ENCODE measurements around the gene MYRF.

Gene MYRF

DNA sequence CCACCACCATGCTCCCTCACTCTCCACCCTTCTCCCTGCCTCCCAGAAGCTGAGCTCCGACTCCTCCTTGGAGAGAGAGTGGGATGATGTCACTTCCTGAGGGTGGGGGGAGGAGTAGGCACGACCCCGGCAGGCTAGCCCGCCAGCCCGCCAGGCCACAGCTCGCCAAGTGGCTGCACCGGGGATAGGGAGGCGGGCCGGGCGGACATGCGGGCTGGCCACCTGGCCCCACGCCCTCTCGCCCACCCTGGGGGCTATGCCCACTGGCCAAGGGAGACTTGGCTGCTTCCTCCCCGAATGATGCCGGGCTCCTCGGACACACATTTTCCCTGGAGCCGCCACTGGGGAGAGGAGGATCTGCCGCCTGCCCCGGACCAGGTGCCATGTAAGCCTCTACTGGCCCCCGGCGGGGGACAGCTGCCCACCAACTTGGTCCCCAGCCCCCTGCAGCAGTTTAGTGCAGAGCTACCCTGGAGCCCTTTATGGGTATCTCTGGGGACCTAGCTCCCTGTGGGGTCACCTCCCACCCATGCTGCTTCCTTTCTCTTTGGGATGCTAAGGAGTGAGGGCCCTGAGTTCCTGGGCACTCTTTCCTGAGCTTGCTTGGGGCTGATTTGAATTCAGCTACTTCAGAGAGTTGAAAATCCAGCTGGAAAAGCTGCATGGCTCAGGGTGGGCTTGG lies 33.7 kb upstream of the MYRF start:
- no peak for DNase-seq (ENCODE audit: low read depth in 2 of 2)

DNA sequence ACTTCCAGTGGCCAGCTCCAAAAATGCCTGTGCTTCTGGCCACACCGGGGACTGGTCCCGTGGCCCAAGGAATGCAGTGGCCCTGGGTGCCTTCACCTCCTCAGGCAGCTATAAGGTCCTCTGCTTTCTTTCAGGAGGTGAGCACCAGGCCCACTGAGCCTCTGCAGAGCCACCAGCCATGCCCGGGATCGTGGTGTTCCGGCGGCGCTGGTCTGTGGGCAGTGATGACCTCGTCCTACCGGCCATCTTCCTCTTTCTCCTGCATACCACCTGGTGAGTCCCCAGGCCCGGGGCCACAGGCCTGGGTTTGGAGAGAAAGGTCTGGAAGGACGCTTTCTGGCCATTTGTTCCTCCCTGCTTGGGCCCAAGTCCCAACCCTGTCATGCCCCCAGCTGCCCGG lies 32.5 kb upstream of the MYRF start:
- no peak for DNase-seq (ENCODE audit: low read depth in 2 of 2)

DNA sequence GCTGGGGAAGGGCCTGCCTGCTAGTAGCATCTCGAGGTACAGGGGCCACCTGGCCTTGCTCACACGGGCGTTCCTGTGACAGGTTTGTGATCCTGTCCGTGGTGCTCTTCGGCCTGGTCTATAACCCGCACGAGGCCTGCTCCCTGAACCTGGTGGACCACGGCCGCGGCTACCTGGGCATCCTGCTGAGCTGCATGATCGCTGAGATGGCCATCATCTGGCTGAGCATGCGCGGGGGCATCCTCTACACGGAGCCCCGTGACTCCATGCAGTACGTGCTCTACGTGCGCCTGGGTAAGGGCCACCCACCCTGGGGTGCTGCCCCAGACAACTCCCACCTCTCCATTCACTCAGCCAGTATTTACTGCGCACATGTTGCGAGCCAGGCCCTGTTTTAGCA lies 31.8 kb upstream of the MYRF start:
- no peak for DNase-seq (ENCODE audit: low read depth in 2 of 2)

DNA sequence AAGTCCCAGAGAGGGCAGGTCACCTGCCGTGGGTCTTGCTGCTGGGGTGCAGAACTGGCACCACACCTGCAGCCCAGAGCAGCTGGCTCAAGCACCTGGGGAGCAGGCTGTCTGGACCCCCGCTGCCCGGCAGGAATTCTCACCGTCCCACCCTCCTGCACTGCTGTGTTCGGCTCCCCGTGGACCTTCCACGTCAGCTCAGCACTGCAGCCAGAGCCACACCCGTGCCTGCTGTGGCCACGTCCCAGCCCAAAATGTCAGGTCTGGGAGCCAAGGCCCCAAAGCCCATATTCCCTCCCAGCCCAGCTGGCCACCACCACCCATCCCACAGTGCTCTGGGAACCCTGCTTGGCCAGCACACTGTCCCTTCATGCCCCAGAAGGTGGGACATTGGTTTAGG lies 28.0 kb upstream of the MYRF start:
- DNase-seq (ENCODE audit: low read depth in 2 of 2) = no peak

DNA sequence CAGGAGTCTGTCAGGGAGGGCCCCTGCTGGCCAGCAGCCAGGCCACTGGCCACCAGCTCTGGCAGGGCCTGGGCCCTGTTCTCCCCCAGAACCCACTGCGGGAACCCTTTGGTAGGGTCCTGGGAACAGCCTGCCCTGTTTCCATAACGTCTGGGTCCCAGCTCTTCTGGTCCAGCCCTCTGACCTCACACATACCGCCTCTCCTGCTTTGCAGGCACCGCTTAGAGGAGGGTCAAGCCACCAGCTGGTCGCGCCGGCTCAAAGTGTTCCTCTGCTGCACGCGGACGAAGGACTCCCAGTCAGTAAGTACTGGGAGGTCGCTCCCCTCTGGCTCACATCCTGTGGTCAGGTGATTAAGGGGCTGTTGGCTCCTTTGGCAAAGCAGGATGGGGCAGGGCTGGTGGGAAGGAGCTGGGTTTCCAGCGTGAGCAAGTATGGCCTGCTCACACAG lies 26.6 kb upstream of the MYRF start:
- DNase-seq (ENCODE audit: low read depth in 2 of 2) = no peak

DNA sequence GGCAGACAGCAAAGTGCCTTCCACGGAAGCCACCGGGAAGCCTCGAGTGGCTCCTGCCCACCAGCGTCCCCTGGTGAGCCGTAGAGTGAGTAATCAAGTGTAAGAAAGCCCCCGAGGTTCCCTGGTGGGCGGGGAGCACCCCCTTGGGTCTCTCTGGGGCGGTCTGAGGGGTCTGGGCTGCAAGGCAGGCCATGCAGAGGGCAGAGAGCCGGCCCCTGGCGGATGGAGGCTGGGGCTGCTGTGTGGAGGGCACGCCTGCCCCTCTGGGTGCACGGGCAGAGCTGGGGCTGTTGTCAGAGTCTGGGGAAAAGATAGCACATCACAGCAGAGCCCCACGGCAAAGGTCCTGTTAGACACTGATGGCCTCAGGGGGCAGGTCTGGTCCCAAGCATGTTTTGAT lies 25.7 kb upstream of the MYRF start:
- no peak for DNase-seq (ENCODE audit: low read depth in 2 of 2)

DNA sequence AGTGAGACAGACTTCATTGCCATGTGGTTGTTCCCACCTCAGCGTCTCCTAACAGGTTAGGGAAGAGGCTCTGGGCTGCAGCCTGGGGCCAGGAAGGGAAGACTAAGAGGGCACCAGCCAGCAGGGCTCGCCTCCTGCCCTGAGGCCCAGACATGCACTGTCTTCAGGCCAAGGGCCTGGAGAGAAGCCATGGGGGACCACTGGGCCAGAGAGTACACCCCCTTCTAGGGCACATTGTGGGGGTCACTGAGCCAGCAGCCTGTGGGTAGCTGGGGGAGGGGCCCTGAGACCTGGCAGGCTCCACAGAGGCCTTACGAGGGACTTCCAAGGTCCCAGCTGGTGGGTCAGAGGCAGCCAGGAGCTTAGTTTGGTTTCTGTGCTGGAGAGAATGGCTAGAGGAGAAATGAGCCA lies 25.0 kb upstream of the MYRF start:
- no peak for DNase-seq (ENCODE audit: low read depth in 2 of 2)

DNA sequence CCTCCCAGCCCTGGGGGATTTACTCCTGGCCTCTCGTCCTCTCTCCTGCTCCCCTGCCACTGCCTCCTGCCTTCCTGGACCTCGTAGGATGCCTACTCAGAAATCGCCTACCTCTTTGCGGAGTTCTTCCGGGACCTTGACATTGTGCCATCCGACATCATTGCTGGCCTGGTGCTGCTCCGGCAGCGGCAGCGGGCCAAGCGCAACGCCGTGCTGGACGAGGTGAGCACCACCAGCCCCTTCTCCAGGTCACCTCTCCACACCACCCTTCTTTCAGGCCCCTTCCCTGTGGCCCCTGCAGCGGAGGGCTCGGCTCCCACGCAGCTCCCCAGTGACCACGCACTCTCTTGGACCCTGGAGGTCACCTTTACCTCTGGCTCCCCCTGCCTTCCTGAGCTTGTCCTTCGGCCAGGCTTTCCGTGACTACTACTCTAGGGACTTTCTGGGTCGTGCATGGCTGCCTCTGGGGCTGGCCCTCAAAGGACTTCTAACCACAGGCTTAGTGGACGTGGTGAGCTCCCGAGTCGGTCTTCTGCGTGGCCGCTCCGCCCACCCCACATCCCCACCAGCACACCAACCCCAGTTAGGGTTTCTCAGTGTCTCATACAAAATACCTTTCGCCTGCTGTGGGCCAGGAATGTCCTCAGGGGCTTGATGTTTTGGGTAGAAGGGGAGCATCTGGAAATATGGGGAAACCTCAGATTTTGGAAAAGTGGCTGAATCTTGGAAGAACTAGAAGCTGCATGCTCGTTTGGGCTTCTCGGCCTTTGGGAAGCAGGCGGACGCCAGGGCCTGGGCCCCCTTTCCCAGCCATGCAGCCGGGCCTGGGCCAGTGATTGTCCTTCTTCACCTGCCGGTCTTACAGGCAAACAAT lies 24.1 kb upstream of the MYRF start:
- DNase-seq (ENCODE audit: low read depth in 2 of 2) = no peak

DNA sequence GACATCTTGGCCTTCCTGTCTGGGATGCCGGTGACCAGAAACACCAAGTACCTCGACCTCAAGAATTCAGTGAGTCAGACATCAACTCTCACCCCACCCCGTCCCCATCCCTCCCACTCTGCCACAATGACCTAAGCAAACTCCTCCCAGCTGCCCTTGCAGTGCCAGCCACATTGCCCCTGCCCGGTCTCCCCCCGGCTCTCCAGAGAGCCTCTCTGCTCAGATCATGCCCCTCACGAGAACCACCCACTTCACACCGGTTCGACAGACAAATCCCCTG lies 23.6 kb upstream of the MYRF start:
- peak in 1 of 2 donors; percentile 11 for DNase-seq (ENCODE audit: low read depth in 2 of 2)

DNA sequence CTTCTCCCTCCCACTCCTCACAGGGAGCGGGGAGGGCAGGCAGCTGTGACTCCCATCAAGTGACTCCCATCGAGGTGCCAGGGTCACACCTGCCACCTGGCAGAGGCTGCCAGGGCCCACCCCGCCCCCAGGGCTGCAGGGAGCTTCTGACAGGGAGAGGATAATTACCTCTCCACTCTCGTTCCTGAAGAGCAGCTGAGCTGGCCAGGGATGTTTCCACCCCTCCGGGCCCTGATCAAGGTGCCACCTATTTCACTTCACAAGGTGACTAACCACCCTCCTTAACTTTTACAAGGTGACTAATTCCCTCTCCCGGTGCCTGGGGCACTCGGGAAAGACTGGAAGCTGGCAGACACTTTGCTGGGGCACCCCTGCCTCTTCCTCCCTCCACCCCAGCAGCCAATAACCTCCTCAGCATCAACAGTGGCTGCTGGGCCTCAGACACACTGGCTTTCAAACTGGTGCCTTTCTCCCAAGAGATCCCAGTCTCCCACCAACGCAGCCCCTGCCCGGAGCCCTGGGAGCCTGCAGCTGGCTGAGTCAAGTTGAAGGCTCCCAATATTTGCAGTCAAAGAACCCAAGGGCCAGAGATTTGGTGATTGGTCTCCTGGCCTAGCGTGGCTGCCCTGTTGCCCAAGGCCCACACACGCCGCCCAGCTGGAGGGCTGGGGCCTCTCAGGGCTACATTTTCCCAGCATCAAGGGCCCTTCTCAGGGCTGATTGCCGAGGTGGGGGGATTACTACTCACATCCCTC lies 22.0 kb upstream of the MYRF start:
- DNase-seq (ENCODE audit: low read depth in 2 of 2) = no peak

DNA sequence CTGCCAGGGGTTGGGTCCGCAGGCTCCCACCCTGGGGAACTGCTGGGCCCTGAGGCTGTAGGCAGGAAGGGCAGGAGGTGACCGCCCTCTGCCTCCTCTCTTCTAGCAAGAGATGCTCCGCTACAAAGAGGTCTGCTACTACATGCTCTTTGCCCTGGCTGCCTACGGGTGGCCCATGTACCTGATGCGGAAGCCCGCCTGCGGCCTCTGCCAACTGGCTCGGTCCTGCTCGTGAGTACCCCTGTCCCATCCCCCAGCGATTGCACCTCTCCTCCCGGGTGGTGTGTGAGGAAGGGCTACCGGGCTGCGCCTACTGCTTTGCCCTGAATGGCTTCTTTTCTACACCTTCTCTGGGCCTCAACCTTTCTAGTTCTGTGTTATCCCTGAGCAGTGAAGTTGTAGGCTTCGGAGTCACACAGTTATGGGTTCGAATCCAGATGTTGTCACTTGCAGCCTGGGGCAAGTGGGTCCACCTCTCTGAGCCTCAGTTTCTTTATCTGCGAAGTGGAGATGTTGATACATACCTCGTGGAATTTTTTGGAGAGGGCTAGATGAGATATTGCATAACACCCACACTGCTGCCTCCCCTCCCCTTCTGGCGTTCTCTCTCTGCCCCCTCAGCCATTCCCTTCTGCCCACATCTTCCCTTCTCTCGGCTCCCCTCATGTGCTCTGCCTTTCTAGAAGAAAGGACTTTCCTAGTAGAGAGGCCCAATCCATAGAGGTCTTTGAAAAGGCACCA lies 21.1 kb upstream of the MYRF start:
- DNase-seq (ENCODE audit: low read depth in 2 of 2) = no peak

DNA sequence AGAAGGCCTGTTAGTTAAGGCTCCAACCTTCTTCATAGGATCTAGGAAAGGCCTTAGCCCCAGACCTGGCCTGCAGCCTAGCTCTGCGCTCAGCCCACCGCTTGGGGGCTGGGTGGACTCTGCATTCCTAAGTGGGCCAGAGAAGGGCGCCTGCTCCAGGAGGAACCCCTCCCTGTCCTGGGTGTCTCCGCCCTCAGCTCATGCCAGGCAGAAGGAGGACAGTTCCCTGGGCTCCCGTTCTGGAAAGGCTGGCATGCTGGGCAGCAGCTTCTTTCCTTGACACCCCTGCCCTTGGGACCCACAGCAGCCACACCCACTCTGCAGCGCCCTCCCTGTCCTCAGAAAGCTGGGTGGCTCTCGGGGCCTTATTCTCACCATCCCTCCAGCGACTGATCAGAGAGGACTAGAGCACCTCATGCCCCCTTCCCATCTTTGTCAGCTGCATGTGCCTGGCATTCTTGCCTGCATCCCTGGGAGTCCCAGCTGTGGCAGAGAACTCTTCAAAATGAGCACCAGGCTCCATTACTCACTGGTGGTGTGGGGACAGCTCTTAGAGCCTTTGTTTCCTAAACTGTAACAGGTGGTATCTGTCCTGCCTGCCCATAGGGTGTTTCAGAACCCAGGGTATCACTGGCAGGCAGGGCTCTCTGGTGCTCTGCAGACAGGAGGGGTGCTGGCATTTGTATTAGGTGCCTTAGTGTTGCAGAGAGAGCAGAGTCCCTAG lies 20.3 kb upstream of the MYRF start:
- DNase-seq (ENCODE audit: low read depth in 2 of 2) = no peak

DNA sequence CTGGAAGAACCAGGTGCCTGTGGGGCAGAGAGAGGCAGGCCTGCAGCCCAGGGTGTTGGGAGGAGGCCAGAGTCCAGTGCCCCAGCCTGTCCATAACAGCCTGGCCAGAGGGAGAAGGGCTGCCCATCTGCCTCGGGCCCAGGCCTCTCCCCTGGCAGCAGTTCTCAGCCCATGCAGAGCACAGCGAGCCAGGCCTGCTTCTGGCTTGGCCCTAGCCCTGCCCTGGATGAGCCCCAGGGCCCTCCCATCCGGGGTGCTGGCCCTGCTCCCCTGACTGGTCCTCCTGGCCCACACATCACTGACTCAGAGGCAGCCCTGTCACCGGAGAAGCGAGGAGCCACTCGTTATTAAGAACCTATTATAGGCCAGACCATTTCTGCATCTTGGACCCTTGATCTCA lies 19.7 kb upstream of the MYRF start:
- DNase-seq (ENCODE audit: low read depth in 2 of 2) = no peak

DNA sequence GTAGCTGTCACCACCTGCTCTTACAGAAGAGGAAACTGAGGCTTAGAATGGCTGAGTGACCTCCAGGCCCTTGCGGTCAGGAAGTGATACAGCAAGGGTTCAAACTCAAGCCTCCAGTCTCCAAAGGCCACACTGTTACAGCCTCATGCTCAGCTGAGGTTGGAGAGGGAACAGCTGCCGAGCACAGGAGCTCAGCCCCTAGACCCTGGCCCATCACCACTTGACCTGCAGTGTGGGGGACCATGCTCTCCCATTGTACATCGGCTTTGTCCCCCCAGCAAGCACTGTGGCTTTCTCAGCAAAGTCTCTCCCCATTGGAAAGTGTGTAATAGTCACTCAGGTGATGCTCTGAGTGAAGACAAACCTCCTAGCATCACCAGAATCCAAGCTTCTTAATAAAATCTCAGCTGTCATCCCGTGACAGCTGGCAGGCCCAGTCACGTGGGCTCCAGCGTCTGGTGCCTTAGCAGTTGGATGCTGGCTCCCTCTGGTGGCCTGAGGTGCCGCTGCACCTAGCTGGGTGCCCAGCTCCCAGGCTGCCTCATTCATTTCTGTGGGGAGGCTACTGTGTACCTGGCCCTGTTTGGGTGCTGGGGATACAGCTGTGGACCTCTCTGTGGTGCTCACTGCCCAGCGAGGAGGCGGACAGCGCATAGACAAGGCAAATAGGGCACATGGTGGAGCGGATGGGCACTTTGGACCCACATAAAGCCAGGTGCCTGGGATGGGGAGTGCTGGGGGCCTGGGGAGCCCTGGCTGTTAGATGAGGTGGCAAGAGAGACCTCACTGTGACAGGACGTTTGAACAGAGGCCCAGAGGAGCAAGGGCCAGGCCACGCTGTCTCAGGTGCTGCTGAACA lies 19.1 kb upstream of the MYRF start:
- peak; percentile 66 to 72 for DNase-seq (ENCODE audit: low read depth in 2 of 2)

DNA sequence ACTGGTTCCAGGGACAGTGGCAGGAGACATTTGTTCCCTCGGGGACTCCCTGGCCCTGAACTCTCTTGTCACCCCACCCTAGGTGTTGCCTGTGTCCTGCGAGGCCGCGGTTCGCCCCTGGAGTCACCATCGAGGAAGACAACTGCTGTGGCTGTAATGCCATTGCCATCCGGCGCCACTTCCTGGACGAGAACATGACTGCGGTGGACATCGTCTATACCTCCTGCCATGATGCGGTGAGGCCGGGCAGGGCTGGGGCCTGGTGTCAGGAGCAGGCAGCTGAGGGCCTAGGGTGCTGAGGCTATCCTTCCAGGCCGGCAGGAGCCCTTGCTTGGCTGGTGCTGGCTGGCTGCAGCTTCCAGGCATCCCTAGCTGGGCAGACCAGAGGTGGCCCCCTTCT lies 17.7 kb upstream of the MYRF start:
- no peak for DNase-seq (ENCODE audit: low read depth in 2 of 2)

DNA sequence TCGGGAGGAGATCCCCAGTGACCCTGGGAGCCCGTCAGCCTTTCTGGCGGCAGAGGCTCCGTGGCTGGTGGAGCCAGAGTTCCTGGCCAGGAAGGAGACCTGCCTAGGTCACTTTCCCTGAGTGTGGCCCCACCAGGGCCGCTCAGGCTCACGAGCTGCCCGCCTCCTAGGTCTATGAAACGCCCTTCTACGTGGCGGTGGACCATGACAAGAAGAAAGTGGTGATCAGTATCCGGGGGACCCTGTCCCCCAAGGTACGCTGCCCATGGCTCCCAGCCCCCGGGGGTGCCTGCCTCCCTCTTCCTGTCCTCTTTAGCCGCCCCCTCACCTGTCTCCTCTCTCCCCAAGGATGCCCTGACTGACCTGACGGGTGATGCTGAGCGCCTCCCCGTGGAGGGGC lies 17.0 kb upstream of the MYRF start:
- DNase-seq (ENCODE audit: low read depth in 2 of 2) = no peak

DNA sequence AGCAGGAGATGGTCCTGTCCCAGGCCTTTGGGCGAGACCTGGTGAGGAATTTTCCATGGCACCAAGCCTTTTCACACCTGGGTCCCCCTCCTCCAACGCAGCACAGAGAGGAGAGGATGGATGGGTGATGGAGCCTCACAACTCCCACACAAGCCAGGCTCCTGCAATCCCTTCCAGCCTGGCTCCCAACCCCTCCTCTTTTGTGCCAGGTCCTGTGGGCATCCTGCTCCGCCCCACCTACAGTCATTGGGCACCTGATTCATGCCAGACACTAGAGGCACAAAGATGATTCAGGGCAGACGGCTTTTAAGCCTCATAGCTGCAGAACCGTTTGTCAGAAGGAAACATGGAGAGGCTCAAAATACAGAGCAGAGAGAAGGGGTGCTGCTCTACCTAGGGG lies 16.1 kb upstream of the MYRF start:
- no peak for DNase-seq (ENCODE audit: low read depth in 2 of 2)

DNA sequence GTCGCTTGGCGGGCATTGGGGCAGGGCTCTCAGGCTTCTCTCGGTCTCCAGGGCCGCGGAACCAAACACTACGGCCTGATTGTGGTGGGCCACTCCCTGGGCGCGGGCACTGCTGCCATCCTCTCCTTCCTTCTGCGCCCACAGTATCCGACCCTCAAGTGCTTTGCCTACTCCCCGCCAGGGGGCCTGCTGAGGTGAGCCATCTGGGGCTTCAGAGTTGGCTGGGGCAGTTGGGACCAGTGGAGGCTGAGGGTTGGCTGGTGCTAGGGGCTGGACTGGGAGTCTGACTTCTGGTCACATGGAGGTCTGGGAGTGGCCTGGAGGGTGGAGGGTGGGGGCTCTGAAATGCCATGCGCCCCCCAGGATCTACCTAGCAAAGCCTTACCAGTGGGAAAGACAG lies 15.3 kb upstream of the MYRF start:
- DNase-seq (ENCODE audit: low read depth in 2 of 2) = no peak

DNA sequence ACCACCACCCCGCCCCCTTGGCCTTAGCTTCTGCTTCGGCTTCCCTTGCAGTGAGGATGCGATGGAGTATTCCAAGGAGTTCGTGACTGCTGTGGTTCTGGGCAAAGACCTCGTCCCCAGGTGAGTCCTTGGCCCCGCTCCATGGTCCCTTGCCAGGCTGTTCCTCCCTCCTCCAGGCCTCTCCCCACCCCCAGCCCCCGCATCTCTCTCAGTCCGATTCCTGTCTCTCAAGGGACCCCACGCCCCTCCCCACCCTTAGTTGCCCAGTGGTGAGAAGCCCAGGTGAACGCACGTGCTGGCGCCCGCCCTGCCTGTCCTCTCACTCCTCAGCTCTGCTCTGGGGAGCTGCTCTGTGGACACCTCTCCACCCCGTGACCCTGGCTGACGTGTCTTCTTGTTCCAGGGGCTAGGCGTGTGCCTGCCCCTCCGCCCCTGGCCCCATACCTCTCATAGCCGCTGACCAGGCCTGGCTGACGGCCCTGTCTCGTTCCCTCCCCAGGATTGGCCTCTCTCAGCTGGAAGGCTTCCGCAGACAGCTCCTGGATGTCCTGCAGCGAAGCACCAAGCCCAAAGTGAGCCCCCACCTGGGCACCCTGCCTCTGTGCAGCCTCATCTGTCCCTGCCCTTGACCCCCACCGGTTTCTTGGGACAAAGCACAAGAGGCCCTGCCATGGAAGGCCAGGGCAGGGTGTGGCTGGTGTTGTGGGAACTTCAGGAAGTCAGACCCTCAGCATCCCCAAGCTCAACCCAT lies 14.6 kb upstream of the MYRF start:
- no peak for DNase-seq (ENCODE audit: low read depth in 2 of 2)

DNA sequence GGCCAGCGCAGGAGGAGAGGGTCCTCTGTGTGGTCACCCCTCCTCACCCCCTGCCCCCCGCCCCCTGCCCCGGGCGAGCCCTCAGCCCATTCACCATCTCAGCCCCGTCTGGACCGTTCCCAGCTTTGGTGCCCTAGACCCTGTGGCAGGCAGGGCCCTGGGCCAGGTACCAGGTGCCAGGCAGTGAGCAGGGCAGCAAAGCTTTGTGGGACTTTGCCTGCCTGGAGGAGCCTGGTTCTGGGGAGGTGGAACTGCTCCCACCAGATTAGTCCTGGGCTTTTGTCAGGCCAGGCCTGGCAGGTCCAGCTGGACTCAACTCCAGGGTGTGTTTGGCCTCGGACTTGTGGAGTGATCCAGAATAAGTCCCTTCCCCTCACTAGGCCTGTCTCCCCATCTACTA lies 13.7 kb upstream of the MYRF start:
- DNase-seq (ENCODE audit: low read depth in 2 of 2) = no peak

Data from stimulated activated CD8-positive, alpha-beta memory T cell treated with anti-CD3 and anti-CD28 coated beads, Interleukin-2, amount 100 ng/mL, for 48 hours (primary cell).